GM23248 (cell line): Measurements from ENCODE around the gene SH3RF2.
"Not testable (repeated sequence)": the region's sequence is repeated elsewhere in the genome, so short reads cannot be mapped to it uniquely, and the experiment has no call there.

ENCODE experiments used
- EZH2 ChIP-seq: fragments of 200-600 bp; sonication (generic); IDR thresholded peaks from 2 replicates; pipeline ENCODE4 v1.6.1; 2018; ENCODE audit warnings: antibody characterized with exemption, mild to moderate bottlenecking; ENCODE audit not compliant: insufficient read depth, poor library complexity, severe bottlenecking
- EZH2phosphoT487 ChIP-seq: fragments of 200-600 bp; sonication (generic); IDR thresholded peaks from 2 replicates; pipeline ENCODE4 v1.6.1; 2018; ENCODE audit warnings: antibody characterized with exemption, moderate library complexity, mild to moderate bottlenecking, low read depth; ENCODE audit not compliant: insufficient read depth

- TF ChIP-seq EZH2, EZH2phosphoT487: not testable (repeated sequence)
Observed at GRCh38 chr5:146108870-146109269, 172.5 kb downstream of the SH3RF2 start.
